COLO829 (cell line): Measurements from ENCODE around the gene SIL1.
"Not testable (repeated sequence)": the region's sequence is repeated elsewhere in the genome, so short reads cannot be mapped to it uniquely, and the experiment has no call there.

Source experiments
- DNase-seq: peaks from one replicate; pipeline ENCODE4 v3.0.0; 2012; ENCODE audit warnings: low spot score

The SIL1 gene

DNA sequence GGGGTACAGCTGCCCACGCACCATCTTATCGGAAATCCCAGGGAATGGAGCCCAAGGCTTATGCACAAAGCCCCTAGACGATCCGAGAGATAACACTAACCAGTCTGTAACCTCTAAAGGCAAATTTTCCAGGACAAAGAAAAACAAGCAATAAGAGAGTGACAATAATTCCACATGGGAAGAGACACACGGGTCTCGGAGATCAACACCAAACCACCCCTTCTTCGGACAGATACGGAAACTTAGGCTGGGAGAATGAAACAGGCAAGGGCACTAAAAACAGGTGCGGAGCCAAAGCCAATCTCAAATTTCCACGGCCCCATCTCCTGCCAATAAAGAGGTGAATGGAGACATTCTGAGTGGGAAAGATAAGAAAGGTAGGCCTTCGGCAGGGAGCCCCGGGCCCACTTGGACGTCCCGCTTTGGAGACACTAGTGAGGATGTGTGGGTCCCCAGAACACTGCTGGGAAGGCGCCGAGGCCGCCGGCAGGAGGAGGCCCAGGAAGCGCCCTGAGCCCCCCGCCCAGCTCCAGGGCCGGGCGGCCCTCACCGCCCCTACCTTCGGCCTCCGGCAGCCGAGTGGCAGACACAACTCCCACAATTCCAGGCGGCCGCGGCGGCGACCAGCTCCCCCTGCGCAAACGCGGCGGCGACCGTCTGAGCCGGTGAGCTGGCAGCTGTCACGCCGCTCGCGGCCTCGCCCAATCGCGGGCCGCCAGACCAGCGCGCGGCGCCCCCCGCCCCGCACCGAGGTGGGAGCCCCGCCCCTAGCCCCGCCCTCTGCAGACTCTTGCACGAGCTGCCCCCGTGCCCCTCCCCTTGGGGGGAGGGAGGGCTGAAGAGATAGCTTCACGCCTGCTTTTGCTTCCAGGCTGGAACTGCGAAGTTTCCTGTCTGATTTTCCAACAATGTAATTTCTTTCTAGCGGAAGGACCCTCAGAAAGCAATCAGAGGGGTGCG is at the start of gene SIL1:
Gene SIL1, minus strand, starts transcription at position 659 of the 960 bp plus-strand sequence. CDS start 70,525 bp downstream, outside the sequence.
- DNase-seq = peak; percentile 75

DNA sequence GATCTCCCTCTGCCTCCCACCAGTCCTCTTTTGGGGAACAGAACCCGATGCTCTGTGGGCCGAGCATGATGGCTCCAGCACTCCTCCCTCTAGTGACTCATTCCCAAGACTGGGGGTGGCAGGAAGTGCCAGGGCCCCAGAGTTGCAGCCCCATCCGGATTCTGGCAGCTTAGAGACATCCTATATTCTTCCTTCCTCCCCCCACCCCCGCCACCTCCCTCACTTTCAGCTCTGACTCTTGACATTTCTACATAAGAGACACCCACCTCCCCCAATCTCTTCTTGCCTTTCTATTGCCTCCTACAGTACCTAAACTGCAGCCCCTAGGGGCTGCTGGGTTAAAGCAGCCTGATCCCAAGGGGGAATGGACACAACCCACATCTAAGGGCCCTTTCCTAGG is 48.2 kb upstream of the SIL1 start:
- DNase-seq = peak; percentile 30

DNA sequence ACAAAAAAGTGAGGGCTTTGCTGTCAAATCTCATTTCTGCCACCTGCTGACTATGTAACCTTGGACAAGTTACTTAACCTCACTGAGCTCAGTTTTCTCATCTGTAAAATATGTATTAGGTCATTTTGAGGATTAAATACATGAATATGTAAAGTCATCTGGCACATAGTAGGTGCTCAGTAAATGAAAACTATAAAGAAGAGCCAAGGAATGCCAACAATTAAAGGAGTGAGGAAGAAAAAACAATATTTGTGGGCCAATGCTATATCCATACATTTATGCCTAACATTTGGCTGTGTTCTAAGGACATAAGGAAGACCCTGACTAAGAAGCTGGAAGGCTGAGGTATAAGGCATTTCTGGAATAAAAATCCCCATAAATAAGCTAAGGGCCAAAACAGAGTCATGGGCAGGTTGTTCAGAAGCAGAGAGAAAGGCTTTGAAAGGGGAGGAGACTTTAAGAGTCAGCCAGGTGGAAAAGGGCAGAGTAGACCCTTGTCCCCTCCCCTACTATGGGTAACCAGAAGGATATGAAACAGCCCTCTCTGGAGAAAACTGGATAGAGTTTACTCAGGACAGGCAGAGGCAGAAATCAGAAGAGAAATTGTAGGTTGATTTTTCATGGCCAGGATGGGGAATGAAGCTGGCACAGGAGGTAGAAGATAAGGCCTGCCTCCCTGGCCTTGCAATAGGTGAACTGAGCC is 47.6 kb upstream of the SIL1 start:
- DNase-seq = no peak

DNA sequence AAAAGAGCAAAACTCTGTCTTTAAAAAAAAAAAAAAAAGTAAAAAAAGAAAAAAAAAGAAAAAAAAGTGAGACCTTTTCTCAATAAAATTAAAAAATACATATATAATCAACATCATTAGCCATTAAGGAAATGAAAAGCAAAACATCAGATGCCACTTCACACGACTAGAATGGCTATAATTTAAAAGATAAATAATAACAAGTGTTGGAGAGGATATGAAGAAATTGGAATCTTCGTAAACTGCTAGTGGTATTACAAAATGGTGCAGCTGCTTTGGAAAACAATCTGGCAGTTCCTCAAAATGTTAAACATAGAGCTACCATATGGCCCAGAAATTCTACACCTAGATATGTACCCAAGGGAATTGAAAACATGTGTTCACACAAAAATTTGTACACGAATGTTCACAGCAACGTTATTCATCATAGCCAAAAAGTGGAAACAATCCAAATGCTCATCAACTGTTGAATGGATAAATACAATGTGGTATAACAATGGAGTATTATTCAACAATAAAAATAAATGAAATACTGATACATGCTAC is 45.3 kb upstream of the SIL1 start:
- DNase-seq = no peak

DNA sequence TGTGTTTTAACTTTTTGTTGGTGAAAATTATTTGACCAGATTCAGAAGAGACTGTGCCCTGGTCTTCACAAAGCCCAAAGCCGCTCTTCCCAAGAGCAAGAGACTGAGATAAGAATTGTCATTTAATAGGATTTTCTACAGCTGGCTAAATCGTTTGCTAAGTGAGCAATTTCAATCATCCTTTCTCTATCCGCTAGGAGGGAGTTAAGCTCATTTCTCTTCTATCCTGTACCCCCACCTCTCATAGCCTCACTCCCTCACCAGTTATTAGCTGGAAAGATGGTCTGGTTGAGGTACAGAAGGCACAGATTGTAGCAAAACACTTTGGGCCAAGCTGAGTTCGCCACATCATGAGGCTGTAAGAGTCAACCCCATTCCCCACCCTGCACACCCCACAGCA is 43.0 kb upstream of the SIL1 start:
- no peak for DNase-seq

DNA sequence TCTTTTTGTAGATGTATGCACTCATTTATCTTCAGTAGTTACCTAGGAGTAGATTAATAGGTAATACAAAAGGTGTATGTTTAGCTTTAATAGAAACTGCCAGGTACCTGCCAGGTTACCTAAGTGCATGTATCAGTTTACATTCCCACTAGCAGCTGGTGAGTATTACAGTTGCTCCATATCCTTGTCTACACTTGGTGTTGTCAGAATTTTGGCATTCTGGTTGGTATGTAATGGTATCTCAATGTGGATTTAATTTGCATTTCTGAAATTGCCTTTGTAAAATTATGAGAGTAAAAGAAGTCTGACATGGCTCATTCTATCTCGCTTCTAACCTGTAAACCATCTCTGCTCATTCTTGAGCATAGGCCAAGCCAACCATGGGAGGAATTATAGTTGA is 38.3 kb upstream of the SIL1 start:
- DNase-seq = no peak

DNA sequence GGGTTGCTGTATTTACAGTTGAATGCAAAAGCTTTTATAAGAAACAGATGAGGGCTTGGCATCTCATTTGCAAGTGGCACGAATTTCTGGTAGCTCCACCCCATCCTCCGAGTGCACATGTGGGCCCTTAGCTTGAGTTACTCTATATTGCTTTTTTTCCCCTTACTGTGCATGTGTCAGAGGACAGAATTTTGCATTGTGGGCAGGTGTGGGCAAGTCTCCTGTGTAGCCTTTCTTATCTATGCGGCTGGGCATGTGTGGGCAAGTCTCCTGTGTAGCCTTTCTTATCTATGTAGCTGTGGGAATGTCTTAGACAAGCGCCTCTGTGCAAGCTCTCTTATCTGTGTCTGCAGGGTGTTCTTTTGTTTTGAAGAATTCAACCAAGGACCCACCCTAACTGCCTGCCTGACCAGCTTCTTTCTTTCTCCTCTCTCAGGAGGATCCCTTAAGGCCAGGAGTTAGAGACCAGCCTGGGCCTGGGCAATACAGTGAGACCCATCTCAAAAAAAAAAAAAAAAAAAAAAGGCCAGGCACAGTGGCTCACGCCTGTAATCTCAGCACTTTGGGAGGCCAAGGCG is 34.1 kb upstream of the SIL1 start:
- no peak for DNase-seq

DNA sequence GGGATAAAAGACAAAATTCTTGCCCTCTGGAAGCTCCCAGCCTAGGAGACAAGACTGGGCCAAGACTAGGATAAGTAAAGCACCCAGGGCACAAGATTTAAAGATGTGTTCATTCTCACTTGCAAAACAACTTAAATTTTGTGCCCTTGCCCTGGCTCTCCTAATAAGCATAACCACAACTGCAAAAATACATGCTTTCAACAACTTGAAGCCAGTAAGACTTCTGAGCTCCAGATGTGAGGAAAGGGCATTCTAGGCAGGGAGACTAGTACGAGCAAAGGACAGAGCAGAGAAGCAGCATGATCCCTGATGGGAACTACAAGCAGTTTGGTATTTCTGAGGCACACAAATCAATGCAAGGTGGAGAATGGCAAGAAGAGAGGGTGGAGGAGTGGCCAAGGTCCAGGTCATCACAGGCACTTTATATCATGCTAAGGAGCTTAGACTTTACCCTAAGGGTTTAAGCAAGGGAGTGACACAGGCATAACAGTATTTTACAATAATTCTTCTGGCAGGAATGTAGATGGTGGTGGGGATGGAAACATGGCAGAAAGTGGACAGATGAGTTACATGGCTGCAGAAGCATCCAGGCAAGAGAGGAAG is 30.1 kb upstream of the SIL1 start:
- no peak for DNase-seq

DNA sequence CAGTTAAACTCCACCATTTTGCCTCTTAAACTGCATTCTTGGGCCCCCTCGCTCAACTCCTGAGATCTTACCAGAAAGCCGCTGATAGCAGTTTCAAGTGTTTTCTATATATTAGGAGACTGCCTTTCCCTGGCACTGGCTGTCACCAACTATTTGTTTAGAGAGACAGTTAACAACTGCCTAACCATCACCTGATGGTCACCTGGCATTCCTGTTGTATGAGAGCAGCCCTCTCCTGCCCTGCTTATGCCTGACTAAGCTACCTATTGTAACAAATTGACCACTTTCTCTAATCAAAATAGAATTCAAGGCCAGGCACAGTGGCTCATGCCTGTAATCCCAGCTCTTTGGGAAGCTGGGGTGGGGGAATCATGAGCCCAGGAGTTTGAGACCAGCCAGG is 28.0 kb upstream of the SIL1 start:
- no peak for DNase-seq

DNA sequence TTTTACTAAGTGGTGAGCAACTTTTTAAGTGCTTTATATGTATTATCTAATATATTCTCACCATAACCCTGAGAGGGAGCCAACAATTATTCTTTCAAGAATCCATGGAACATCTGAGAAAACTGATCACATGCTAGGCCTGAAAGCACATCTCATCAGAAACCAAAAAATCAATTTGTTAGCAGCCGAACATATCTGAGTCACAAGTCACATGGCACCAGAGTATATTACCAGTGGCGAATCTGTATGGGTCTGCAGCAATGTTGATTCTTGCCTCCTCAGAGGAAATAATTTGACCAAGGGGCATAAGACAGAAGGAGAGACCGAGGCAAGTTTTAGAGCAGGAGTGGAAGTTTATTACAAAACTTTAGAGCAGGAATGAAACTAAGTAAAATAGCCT is 25.3 kb upstream of the SIL1 start:
- no peak for DNase-seq

DNA sequence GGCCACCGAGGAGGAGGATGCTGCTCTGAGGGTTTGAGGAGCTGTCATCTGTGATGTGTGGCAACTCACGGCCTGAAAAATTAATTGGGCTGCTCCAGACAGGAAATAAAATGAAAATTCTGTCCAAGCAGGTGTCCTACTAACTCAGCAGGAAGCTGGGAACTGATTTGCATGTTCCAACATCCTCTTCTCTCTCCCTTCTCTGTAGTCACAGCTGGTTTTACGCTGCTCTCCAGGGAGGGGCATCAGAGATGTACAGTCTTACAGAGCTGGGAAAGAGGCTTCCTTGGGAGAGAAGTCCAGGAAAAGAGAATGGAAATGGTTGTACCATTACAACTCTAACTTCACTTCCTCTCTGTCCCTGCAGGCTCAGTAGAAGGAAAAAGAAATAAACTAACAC is 24.2 kb upstream of the SIL1 start:
- DNase-seq = no peak

DNA sequence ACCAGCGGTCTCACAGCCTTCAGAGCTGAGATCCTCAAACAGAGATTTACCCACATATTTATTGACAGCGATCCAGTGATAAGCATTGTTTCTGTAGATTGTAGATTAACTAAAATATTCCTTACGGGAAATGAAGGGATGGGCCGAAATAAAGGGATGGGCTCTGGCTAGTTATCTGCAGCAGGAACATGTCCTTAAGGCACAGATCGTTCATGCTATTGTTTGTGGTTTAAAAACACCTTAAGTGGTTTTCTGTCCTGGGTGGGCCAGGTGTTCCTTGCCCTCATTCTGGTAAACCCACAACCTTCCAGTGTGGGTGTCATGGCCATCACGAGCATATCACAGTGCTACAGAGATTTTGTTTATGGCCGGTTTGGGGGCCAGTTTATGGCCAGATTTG is 19.9 kb upstream of the SIL1 start:
- DNase-seq = not testable (repeated sequence)

DNA sequence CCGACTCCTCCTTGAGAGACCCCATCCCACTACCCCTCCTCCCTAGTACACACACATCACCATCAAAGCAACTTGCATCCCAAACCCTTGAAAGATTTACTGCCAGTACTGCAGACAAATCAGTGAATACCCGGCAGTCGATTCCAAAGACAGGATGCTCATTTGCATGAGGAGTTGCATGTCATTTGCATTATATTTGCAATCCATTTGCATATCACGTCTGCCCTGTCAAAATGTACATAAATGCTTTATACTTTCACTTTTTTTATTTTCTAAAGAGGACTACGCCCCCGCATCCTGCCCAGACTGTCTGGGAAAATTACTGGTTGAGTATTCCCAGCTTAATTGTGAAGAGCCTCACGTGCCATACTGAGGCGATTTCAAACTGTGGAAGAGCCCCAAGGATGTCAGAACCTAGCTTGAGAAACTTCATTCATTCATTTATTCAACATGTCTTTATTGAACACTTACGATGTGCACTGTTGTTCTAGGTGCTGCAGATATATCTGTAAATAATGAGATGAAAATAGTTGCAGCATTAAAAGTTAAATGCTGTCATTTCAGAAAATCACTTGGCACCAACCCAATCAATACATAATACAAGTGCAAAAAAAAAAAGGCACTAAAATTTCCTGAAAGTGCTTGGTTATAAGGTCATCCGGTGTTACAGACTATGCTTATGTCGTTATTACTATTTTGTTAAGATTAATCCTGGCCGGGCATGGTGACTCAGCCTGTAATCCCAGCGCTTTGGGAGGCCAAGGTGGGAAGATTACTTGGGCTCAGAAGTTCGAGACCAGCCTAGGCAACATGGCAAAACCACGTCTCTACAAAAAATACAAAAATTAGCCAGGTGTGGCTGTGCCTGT is 17.2 kb upstream of the SIL1 start:
- DNase-seq = no peak

DNA sequence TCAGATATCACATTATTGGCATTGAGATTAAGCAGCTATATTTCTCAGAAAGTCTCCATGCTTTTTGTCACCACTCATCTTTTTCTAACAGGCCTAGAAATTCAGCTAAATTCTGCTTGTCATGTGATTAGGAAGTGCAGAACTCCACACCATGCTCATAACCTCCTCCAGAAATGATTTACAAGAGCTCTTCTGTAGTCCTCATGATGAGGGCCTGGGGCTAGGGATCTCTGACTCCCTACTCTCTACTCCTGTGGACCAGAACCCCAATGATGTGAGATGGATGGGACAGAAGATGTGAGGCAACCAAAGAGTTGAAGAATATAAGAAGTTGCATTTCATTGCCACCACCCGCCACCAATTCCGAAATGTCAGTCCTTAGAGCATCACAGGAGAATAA is 16.5 kb upstream of the SIL1 start:
- no peak for DNase-seq

DNA sequence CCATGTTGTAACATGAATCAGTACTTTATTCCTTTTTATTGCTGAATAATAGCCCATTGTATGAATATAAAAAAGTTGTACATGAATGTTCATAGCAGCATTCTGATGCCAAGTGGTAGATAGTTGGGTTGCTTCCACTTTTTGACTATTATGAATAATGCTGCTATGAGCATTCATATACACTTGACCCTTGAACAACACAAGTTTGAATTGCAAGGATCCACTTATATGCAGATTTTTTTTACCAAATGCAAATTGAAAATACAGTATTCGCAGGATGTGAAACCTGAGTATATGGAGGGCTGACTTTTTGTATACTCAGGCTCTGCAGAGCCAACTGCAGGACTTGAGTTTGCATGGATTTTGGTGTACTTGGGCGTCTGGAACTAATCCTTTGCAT is 14.7 kb upstream of the SIL1 start:
- no peak for DNase-seq

DNA sequence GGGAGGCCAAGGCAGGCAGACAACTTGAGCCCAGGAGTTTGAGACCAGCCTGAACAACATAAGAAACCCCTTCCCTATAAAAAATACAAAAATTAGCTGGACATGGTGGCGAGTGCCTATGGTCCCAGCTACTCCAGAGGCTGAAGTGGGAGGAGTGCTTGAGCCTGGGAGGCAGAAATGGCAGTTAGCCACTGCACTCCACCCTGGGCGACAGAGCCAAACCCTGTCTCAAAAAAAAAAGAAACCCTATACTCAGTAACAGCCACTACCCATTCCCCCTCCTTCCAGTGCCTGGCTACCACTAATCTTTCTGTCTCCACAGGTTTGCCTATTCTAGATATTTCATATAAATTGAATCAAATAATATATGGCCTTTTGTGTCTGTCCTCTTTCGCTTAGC is 14.3 kb upstream of the SIL1 start:
- DNase-seq = no peak

DNA sequence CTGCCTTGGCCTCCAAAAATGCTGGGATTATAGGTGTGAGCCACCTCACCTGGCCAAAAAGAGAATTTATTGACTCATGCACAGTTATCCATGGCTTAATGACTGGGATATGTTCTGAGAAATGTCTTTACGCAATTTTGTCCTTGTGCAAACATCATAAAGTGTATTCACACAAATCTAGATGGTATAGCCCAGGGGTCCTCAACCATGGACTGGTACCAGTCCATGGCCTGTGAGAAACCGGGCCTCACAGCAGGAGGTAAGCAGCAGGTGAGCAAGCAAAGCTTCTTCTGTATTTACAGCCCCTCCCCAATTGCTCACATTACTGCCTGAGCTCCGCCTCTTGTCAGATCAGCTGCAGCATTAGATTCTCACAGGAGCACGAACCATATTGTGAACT is 12.4 kb upstream of the SIL1 start:
- DNase-seq = no peak

DNA sequence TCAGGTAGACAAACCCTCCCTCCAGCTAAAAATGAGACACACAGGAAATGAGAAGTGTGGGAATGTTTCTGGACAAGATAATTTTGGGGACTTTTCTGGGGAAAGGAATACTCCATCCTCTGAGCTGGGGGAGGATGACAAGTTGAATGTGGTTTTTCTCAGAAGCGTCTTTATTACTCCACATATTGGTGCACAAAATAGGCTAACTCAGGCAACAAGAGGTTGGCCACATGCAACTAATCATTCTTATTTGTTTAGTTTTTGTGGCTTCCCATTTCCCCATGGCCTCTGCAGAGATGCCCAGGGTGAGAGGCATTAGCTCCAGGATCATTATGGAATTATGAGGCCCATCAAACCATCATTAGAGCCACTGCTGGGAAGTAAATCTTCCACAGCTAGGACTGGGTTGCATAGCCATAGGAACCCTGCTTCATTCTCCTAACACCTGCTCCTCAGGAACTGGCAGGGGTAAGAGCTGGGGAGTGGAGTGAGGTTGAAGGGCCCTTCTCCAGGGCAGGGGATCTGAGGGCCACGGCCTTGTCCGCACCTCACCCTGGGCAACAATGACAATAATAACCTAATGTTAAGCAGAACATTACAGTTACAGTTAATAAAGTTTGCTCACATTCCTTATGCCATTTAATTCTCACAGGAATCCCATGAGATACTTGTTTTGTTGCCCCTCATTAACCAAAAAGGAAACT is 9.3 kb upstream of the SIL1 start:
- no peak for DNase-seq

DNA sequence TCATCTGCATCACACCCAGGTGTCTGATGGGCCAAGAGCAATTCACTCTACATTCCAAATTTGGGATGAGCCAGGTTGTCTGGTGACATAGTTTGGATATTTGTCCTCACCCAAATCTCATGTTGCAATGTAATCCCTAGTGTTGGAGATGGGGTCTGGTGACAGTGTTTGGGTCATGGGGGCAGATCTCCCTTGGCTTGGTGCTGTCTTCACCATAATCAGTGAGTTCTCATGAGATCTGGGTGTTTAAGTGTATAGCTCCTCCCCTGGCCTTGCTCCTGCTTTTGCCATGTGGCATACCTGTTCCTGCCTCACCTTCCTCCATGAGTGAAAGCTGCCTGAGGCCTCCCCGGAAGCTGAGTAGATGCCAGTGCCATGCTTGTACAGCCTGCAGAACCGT is 7.4 kb upstream of the SIL1 start:
- no peak for DNase-seq

DNA sequence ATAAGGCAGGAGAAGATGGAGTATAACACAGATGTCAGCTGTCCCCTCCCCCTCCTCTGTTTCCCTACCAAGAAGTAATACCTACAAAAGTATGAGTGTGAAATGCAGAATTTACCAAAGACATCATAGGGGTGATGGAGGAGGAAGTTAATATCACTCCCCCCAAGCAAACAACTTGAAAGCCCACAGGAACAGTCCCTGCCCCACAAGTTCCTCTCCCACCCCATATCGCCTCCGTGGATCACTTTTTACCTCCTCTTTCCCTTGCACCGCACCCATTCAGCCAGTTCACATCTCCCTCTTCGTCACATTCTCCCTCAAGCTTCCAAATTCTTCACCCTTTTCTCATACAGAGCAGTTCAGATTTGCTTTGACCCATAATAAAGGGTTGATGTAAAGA is 7.0 kb upstream of the SIL1 start:
- DNase-seq = no peak

DNA sequence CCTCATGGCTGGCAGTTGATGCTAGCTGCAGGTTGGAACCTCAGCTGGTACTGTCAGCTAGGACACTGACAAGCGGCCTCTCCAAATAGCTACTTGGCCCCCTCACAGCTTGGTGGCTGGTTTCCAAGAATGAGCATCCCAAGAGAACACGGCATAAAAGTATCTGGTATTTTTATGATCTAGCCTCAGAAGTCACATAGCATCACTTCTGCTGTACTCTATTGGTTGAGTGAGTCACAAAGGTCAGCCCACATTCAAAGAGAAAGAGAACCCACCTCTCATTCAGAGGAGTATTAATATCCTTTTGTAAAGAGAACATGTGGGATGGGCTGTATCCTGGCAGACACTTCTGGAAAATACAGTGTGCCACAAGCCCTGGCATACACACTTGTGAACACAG is 6.0 kb upstream of the SIL1 start:
- DNase-seq = no peak
